SU-DHL-6 (cell line): ENCODE measurements around the gene FOXD1.

Experiments used
- H2AFZ ChIP-seq: fragments of 200-600 bp; sonication (generic); 2 replicates; pipeline ENCODE4 v1.6.1; 2014; ENCODE audit warnings: low read depth, mild to moderate bottlenecking, moderate library complexity, mixed read lengths, antibody characterized with exemption, low read length; ENCODE audit not compliant: severe bottlenecking
- H3F3A ChIP-seq: fragments of 200-600 bp; shearing (Covaris generic); 2 replicates; pipeline ENCODE4 v1.6.0; 2016; ENCODE audit warnings: antibody characterized with exemption, mild to moderate bottlenecking; ENCODE audit not compliant: insufficient read depth
- H3K27ac ChIP-seq: fragments of 200-600 bp; sonication (generic); 2 replicates; pipeline ENCODE4 v1.5.1; 2016; ENCODE audit warnings: low read depth, mild to moderate bottlenecking, low read length, moderate library complexity, mixed read lengths
- H3K27me3 ChIP-seq: fragments of 200-600 bp; sonication (generic), shearing (Covaris generic); 2 replicates; pipeline ENCODE4 v1.6.0; 2014; ENCODE audit warnings: mild to moderate bottlenecking, low read length
- H3K36me3 ChIP-seq: fragments of 200-600 bp; sonication (generic); 2 replicates; pipeline ENCODE4 v1.6.1; 2014; ENCODE audit warnings: mild to moderate bottlenecking, low read length, mixed read lengths
- H3K4me2 ChIP-seq: fragments of 300-600, 200-600 bp; shearing (Covaris generic), sonication (generic); 2 replicates; pipeline ENCODE4 v1.6.0; 2014; ENCODE audit warnings: low read length, low read depth, mild to moderate bottlenecking; ENCODE audit not compliant: poor library complexity, severe bottlenecking
- H3K4me3 ChIP-seq: fragments of 200-600 bp; sonication (generic); 2 replicates; pipeline ENCODE4 v1.5.1; 2014; ENCODE audit warnings: antibody characterized with exemption, low read length, mild to moderate bottlenecking, mixed read lengths; ENCODE audit not compliant: insufficient read depth, poor library complexity, severe bottlenecking
- H3K79me2 ChIP-seq: fragments of 200-600 bp; sonication (generic); 2 replicates; pipeline ENCODE4 v1.6.1; 2014; ENCODE audit warnings: mild to moderate bottlenecking, low read length, moderate library complexity; ENCODE audit not compliant: insufficient read depth
- H3K9ac ChIP-seq: fragments of 200-600 bp; sonication (generic); 2 replicates; pipeline ENCODE4 v1.7.0; 2014; ENCODE audit warnings: mild to moderate bottlenecking, low read length
- H3K9me2 ChIP-seq: fragments of 200-600 bp; sonication (generic); replicated peaks from 2 replicates; pipeline ENCODE4 v1.6.1; 2014; ENCODE audit warnings: low read length; ENCODE audit not compliant: insufficient read depth
- H3K9me3 ChIP-seq: fragments of 200-600 bp; sonication (generic); 2 replicates; pipeline ENCODE4 v1.6.1; 2014; ENCODE audit warnings: low read length, mixed read lengths; ENCODE audit not compliant: insufficient read depth
- H4K20me1 ChIP-seq: fragments of 200-600 bp; sonication (generic); 2 replicates; pipeline ENCODE4 v1.6.1; 2014; ENCODE audit warnings: low read depth, mild to moderate bottlenecking, antibody characterized with exemption, low read length, moderate library complexity, mixed read lengths
- EZH2phosphoT487 ChIP-seq: fragments of 200-600 bp; sonication (generic), shearing (Covaris generic); conservative IDR thresholded peaks from 2 replicates; pipeline ENCODE4 v1.6.1; 2018; ENCODE audit warnings: mild to moderate bottlenecking, antibody characterized with exemption, low read length, moderate library complexity, mixed read lengths
- TF ChIP-seq, protein P1 (sequence below): fragments of 200-600 bp; sonication (generic); IDR thresholded peaks from one replicate; pipeline ENCODE4 v1.5.1; 2017; ENCODE audit warnings: antibody characterized with exemption, mild to moderate bottlenecking, low read length, moderate library complexity; ENCODE audit not compliant: insufficient read depth, poor library complexity, severe bottlenecking

Gene FOXD1

DNA sequence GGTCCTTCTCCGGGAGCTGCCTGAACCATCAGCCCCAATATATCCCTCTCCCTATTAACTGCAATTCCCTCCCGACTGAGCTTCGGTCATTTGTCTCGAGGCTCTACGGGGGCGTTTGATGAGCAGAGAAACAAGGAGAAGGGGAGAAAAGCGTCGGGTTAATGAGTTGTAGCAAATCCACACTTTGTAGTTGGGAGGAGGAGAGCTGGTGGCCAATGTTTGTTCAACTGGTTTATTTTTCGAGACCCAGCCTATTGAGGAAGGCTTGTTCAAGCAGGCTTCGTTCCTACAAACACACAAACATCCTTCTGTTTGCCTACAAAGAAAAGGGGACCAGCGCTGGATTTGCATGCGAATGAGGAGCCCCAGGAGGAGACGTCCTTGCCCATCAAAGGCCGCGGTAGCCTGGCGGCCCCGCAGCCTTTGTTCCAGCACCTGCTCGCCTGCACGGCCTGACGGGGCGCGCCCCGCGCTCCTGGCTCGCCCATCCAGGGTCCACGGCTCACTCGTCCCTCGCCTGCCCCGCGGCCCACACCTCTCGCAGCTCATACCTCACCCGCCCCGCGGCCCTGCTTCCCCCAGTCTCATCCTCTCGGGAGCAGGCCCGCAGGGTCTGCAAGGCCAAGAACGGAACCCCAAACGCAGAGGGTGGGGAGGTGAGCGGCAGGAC lies 4.6 kb downstream of the FOXD1 start:
- H4K20me1 ChIP-seq, result no peaks in the 10 kb centered on the region
- H3K79me2 ChIP-seq, result no peaks in the 10 kb centered on the region
- no peak overlapping the region for H2AFZ ChIP-seq
- no peak overlapping the region for H3K27ac ChIP-seq
- H3K9me3 ChIP-seq, result no peaks in the 10 kb centered on the region
- no peaks in the 10 kb centered on the region for H3K27me3 ChIP-seq
- H3K9me2 ChIP-seq, result no peaks in the 10 kb centered on the region
- TF ChIP-seq EZH2phosphoT487, result no peak
- TF ChIP-seq, protein P1, sequence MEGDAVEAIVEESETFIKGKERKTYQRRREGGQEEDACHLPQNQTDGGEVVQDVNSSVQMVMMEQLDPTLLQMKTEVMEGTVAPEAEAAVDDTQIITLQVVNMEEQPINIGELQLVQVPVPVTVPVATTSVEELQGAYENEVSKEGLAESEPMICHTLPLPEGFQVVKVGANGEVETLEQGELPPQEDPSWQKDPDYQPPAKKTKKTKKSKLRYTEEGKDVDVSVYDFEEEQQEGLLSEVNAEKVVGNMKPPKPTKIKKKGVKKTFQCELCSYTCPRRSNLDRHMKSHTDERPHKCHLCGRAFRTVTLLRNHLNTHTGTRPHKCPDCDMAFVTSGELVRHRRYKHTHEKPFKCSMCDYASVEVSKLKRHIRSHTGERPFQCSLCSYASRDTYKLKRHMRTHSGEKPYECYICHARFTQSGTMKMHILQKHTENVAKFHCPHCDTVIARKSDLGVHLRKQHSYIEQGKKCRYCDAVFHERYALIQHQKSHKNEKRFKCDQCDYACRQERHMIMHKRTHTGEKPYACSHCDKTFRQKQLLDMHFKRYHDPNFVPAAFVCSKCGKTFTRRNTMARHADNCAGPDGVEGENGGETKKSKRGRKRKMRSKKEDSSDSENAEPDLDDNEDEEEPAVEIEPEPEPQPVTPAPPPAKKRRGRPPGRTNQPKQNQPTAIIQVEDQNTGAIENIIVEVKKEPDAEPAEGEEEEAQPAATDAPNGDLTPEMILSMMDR, result no peak
- H3K9ac ChIP-seq, result no peak overlapping the region
- H3K36me3 ChIP-seq, result no peaks in the 10 kb centered on the region
- H3K4me2 ChIP-seq, result no peak overlapping the region
- no peaks in the 10 kb centered on the region for H3F3A ChIP-seq
- H3K4me3 ChIP-seq, result no peak overlapping the region

DNA sequence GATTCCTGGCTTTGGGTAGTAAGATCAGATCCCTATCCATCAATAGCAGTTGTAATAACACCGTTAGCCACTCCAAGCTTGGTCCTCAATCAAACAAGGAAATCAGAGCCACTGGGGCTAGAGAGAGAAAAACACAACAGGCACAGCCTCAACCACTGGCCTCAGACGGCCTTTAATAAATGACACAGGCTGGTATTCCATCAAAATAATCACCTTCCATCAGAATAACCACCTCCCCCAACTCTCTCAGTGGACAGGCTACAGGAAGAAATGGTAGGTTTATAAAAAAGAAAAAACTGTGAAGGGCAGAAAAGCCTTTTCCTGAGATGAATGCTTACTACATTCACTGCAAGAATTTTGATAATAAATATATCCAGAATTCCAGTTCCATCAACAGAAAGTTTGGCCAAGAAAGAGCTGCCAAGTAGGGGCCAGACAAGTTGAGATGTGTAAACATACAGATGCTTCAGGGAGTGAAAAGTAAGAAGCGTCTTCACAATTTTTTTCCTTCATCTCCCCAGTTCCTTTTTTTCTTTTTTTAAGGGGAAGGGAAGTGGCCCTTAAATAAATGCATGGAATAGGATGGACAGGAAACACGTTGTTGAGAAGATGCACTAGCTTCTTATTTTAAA lies 5.5 kb downstream of the FOXD1 start:
- Histone ChIP-seq H4K20me1 (no peaks in the 10 kb centered on the region), H3K27ac (no peak overlapping the region), H3K79me2 (no peaks in the 10 kb centered on the region), H3K36me3 (no peaks in the 10 kb centered on the region), H3K9me3 (no peaks in the 10 kb centered on the region), H3F3A (no peaks in the 10 kb centered on the region), H2AFZ (no peak overlapping the region), H3K4me2 (no peak overlapping the region), H3K9me2 (no peaks in the 10 kb centered on the region), H3K27me3 (no peaks in the 10 kb centered on the region), H3K4me3 (no peak overlapping the region), H3K9ac (no peak overlapping the region)
- TF ChIP-seq EZH2phosphoT487, result no peak
- TF ChIP-seq, protein P1, result no peak

DNA sequence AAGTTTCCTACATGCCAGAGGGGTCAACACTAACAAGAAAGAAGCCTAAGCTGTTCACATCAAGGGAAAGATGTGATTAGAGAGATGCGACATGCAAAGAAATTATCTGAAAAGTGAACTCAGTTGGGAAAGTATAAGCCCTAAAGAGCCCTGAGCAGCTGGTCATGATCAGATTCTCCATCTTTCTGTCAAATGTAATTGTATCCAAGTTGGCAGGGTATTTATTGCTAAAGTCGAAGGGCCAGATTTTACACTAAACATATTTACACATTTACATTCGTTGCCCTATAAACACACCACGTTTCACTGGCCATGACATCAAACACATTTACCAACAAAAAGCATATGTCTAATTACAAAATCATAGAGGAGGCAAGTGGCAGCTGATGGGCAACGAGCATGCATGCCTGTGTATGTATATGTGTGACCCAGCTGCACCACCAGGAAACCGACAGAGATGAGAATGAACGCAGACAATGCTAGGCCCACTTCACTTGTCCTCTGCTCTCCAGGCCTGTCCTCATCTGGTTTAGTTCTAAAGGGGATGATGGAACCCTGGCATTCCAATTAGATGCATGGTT lies 6.3 kb downstream of the FOXD1 start:
- Histone ChIP-seq H3K9ac (no peak overlapping the region), H3K4me3 (no peak overlapping the region), H2AFZ (no peak overlapping the region), H4K20me1 (no peaks in the 10 kb centered on the region), H3K27ac (no peak overlapping the region), H3K9me2 (no peaks in the 10 kb centered on the region), H3K4me2 (no peak overlapping the region), H3K9me3 (no peaks in the 10 kb centered on the region), H3K79me2 (no peaks in the 10 kb centered on the region), H3K36me3 (no peaks in the 10 kb centered on the region), H3F3A (no peaks in the 10 kb centered on the region), H3K27me3 (no peaks in the 10 kb centered on the region)
- TF ChIP-seq, protein P1, result no peak
- TF ChIP-seq EZH2phosphoT487, result no peak
